Uterus (tissue), 4 donors: ENCODE data around the gene CCNQ. TPM values are rescaled to one million over a fixed set of nuclear protein-coding genes. Genes with fewer than 3 reads are reported as not detected.

ENCODE experiments used
- DNase-seq, 2 donors: peaks; one replicate each; pipeline ENCODE4 v3.0.0-alpha.2; 2019 to 2020
- H3K27ac ChIP-seq, 2 donors: fragments of 200-600 bp; sonication (generic); 1 replicate in 1 of 2; 2 replicates in 1 of 2; pipeline ENCODE4 v1.5.1; 2016 to 2018
- H3K27me3 ChIP-seq, 2 donors: fragments of 200-600 bp; sonication (generic); one replicate each; pipeline ENCODE4 v1.5.1; 2018 to 2019; ENCODE audit warnings: control low read depth in 1 of 2
- H3K36me3 ChIP-seq, 2 donors: fragments of 200-600 bp; sonication (generic); one replicate each; pipeline ENCODE4 v1.5.1; 2019; ENCODE audit warnings: control low read depth in 1 of 2
- H3K4me1 ChIP-seq, 2 donors: fragments of 200-600 bp; sonication (generic); one replicate each; pipeline ENCODE4 v1.5.1; 2018 to 2019; ENCODE audit warnings: control low read depth in 1 of 2
- H3K4me3 ChIP-seq, 2 donors: fragments of 200-600 bp; sonication (generic); 1 replicate in 1 of 2; 2 replicates in 1 of 2; pipeline ENCODE4 v1.5.1; 2018 to 2019; ENCODE audit warnings: mild to moderate bottlenecking in 1 of 2
- H3K9me3 ChIP-seq, 2 donors: fragments of 200-600 bp; sonication (generic); one replicate each; pipeline ENCODE4 v1.5.1; 2019; ENCODE audit warnings: control low read depth in 1 of 2
- CTCF ChIP-seq, 4 experiments: fragments of 200-600 bp in 2 of 4; fragments of 450-650 bp in 2 of 4; sonication (generic) in 2 of 4; IDR thresholded peaks; one replicate each; pipeline ENCODE4 v1.5.1; 2016 to 2019; ENCODE audit warnings: antibody characterized with exemption in 4 of 4, mild to moderate bottlenecking in 2 of 4, moderate library complexity in 1 of 4
- POLR2A ChIP-seq, 2 donors: fragments of 450-650 bp; IDR thresholded peaks; one replicate each; pipeline ENCODE4 v1.6.1; 2016; ENCODE audit warnings: antibody characterized with exemption in 2 of 2, mild to moderate bottlenecking in 1 of 2, moderate library complexity in 1 of 2
- intact Hi-C: fragments of 100-400 bp; cut with DNase I; formaldehyde crosslinking; loops from one replicate; pipeline ENCODE4 v1.15.1; 2023; ENCODE audit warnings: low total_unique reads
- total RNA-seq, 4 donors: library from RNA; depleted of rRNA in 3 of 4; stranded (reverse); fragments of >200 nt in 3 of 4; gene quantifications; one replicate each; pipeline versions ENCODE4 v1.1.0 to v1.2.4, GENCODE V29; 2014 to 2023
- donor health status: DM: yes; HTN: yes; CAD: no.

The CCNQ gene
- total RNA-seq, 4 donors from 2014 or later, result 14.9 to 94.5 (median 29.3) TPM

DNA sequence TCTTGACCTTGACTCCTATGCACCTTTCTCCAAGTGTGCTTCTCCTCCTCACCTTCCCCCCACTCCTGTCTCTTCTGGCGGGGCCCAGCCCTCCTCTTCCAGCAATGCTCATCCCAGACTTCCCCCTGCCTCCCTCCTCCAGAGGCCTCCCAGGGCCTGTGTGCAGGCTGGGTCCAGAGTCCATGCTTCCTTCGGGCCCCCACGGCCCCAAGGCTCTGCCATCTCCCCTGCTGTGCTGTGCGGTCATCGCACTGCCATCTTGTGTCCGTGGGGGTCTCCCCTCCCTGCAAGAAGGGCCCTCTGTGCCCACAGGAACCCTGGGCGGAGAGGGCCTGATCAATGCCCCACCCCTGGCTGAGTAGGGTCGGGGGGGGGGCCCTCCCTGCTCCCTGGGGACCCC, 54.2 kb downstream of the CCNQ start:
- H3K27ac ChIP-seq, result no peak overlapping the region
- H3K4me3 ChIP-seq, result no peak overlapping the region
- H3K27me3 ChIP-seq, result no peaks in the 10 kb centered on the region
- H3K36me3 ChIP-seq, result no peaks in the 10 kb centered on the region
- no peaks in the 10 kb centered on the region for H3K4me1 ChIP-seq
- no peak for TF ChIP-seq CTCF (IDR thresholded peaks at IDR 0.05)
- TF ChIP-seq POLR2A (IDR thresholded peaks at IDR 0.05), result no peak
- no peaks in the 10 kb centered on the region for H3K9me3 ChIP-seq
- DNase-seq, result no peak
- intact Hi-C loops, result no loop called here

DNA sequence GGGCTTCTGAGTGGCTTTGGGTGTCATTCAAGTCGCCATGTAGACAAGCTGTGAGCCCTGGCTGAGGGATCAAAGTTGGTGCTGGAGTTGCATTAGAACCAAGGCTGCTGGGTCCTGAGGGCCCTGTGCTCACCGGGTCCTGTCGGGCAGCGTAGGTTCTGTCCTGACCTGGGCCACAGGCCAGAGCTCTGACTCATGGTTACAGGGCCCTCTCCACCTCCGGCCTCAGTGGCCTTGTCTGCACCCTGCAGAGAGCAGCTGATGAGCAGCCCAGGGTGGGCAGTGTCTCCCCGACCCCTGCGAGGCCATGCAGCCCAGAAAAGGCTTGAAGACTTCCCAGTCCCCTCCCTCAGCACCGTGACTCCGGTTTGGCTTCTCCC, 59.0 kb downstream of the CCNQ start:
- no peak overlapping the region for H3K27ac ChIP-seq
- DNase-seq, result no peak
- no peaks in the 10 kb centered on the region for H3K27me3 ChIP-seq
- H3K9me3 ChIP-seq, result no peaks in the 10 kb centered on the region
- no peaks in the 10 kb centered on the region for H3K36me3 ChIP-seq
- intact Hi-C loops, result no loop called here
- TF ChIP-seq POLR2A (IDR thresholded peaks at IDR 0.05), result no peak
- H3K4me1 ChIP-seq, result no peaks in the 10 kb centered on the region
- no peak overlapping the region for H3K4me3 ChIP-seq

DNA sequence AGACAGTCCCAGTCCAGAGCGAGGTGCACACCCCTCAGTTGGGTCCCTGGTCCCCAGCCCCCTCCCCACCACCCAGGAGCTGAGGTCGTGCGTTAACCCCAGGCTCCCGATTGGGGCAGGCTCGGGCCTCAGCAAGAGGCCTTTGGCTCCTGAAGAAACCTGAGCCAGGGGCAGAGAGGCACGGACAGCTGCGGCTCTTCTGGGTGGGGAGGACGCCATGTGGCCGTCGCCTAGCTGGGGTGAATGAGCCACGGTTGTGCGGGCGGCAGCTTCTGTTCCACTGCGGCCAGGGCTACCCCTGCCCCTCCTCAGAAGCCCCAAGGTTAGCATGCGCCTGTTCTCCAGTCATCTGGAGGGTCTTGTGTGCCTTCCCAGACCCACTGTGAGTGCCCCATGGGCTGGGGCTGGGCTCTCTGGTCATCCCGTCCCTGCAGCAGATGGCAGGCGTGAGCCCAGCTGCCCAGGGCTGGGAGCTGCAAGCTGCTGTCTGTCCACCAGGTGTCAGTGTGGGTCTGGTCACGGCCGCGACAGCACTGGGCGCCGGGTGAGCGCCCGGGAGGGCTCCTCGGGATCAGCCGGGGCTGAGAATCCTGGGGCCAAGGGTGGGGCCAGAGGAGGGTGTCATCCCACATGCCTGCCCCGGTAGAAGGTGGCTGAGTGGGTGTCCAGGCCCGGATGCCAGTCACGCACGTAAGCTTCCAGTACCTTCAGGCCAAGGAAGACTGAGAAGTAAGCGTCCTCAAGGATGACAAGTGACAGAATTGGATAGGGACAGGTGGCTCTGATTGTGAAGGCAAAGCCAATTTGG, 59.6 kb downstream of the CCNQ start:
- intact Hi-C loops, result no loop called here

DNA sequence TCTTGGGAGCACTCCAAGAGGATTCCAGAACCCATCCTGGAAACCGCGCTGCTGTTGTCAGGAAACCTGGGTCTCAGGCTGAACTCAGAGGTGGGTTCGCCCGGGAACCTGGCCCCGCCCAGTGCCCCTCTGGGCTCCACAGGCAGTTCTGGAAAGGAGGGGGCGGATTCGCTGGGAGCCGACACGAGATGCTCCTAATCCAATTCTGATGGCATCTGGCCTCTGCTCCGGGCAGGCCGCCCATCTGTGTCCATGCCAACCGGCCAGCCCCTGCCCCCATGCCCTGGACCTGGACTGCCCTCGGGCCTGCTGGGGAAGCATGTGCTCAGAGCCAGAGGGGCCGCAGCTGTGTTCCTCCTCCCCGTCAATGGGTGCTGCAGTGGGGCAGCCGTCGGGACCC, 60.5 kb downstream of the CCNQ start:
- intact Hi-C loops, result no loop called here
- Histone ChIP-seq H3K4me1 (no peaks in the 10 kb centered on the region), H3K27ac (no peak overlapping the region), H3K4me3 (no peak overlapping the region), H3K27me3 (no peaks in the 10 kb centered on the region), H3K36me3 (no peaks in the 10 kb centered on the region), H3K9me3 (no peaks in the 10 kb centered on the region)
- no peak for DNase-seq
- no peak for TF ChIP-seq CTCF (IDR thresholded peaks at IDR 0.05)
- no peak for TF ChIP-seq POLR2A (IDR thresholded peaks at IDR 0.05)

More for the DNA sequence above, 59.6 kb downstream of the CCNQ start:
- H3K4me1 ChIP-seq, result no peaks in the 10 kb centered on the region
- TF ChIP-seq CTCF (IDR thresholded peaks at IDR 0.05) (peak; percentile 51 to 73 (median 72)), POLR2A (IDR thresholded peaks at IDR 0.05) (no peak)
- H3K36me3 ChIP-seq, result no peaks in the 10 kb centered on the region
- no peaks in the 10 kb centered on the region for H3K27me3 ChIP-seq
- H3K4me3 ChIP-seq, result no peak overlapping the region
- H3K9me3 ChIP-seq, result no peaks in the 10 kb centered on the region
- no peak overlapping the region for H3K27ac ChIP-seq
- DNase-seq, result peak; percentile 39 to 62

Other genes with a start within 250 kb of the CCNQ start
- gene PNMA6E, start 197.8 kb downstream of the CCNQ start, total RNA-seq, result not detected
- 1 to 10 TPM in 2 of 4 donors, under 1 TPM in 2; 0.26 to 2.4 (median 0.88) TPM for gene ZFP92, start 187.7 kb downstream of the CCNQ start, total RNA-seq
- gene TREX2, start 153.1 kb downstream of the CCNQ start, total RNA-seq, result 1 to 10 TPM in 3 of 4 donors, not detected in 1; 1.4 to 3.2 (median 2.9) TPM
- 10 to 100 TPM in 3 of 4 donors, 1 to 10 TPM in 1; 5.1 to 34.4 (median 27.1) TPM for gene HAUS7, start 128.6 kb downstream of the CCNQ start, total RNA-seq
- 10 to 100 TPM; 36.8 to 91.5 (median 50.0) TPM for gene BGN, start 104.2 kb downstream of the CCNQ start, total RNA-seq
- gene ATP2B3, start 81.5 kb downstream of the CCNQ start, total RNA-seq, result 1 to 10 TPM in 1 of 4 donors, under 1 TPM in 1, not detected in 2; 0.09 to 3.5 TPM
- under 1 TPM in 1 of 4 donors, not detected in 3; 0.21 TPM for gene DUSP9, start 48.1 kb upstream of the CCNQ start, total RNA-seq
- 1 to 10 TPM in 3 of 4 donors, not detected in 1; 1.8 to 8.5 (median 5.9) TPM for gene PNCK, start 74.7 kb upstream of the CCNQ start, total RNA-seq
- gene SLC6A8, start 88.8 kb upstream of the CCNQ start, total RNA-seq, result 10 to 100 TPM in 2 of 4 donors, 1 to 10 TPM in 2; 4.7 to 40.3 (median 11.2) TPM
- 100 to 1,000 TPM in 2 of 4 donors, 10 to 100 TPM in 2; 86.6 to 177 (median 102) TPM for gene BCAP31, start 125.2 kb upstream of the CCNQ start, total RNA-seq
- 10 to 100 TPM in 3 of 4 donors, 1 to 10 TPM in 1; 2.9 to 24.9 (median 13.1) TPM for gene ABCD1, start 125.7 kb upstream of the CCNQ start, total RNA-seq
- gene PLXNB3, start 165.1 kb upstream of the CCNQ start, total RNA-seq, result 10 to 100 TPM in 1 of 4 donors, 1 to 10 TPM in 3; 1.5 to 50.7 (median 5.1) TPM
- 10 to 100 TPM in 1 of 4 donors, 1 to 10 TPM in 2, under 1 TPM in 1; 0.76 to 13.8 (median 5.5) TPM for gene SRPK3, start 181.9 kb upstream of the CCNQ start, total RNA-seq
- 10 to 100 TPM; 48.4 to 88.5 (median 67.2) TPM for gene IDH3G, start 195.2 kb upstream of the CCNQ start, total RNA-seq
- gene SSR4, start 195.5 kb upstream of the CCNQ start, total RNA-seq, result 100 to 1,000 TPM in 2 of 4 donors, 10 to 100 TPM in 2; 26.9 to 633 (median 103) TPM
- 10 to 100 TPM in 3 of 4 donors, 1 to 10 TPM in 1; 2.6 to 21.3 (median 16.8) TPM for gene PDZD4, start 231.4 kb upstream of the CCNQ start, total RNA-seq